Endothelial cell of umbilical vein (primary cell): ENCODE measurements around the gene VTI1A. TPM values are rescaled to one million over a fixed set of nuclear protein-coding genes. Genes with fewer than 3 reads are reported as not detected.

ENCODE experiments used
- microRNA-seq: library from miRNA; unstranded; fragments of <30 nt; microRNA quantifications from one replicate; pipeline ENCODE4 v1.2.0, GENCODE V29; 2021; ENCODE audit warnings: borderline number of aligned reads, borderline replicate concordance
- polyA plus RNA-seq, 4 experiments: library from polyadenylated mRNA; depleted of rRNA in 3 of 4; stranded (reverse) in 3 of 4; unstranded in 1 of 4; fragments of >200 nt; gene quantifications; 2 replicates each; pipeline versions ENCODE4 v1.2.1 to v1.2.3, GENCODE V29; 2011 to 2012; ENCODE audit warnings: missing spikeins in 1 of 4
- small RNA-seq: library from RNA; depleted of rRNA; stranded (forward); fragments of <200 nt; gene quantifications from one replicate; pipeline ENCODE3, GENCODE V24; 2012; ENCODE audit warnings: low replicate concordance, low read depth; ENCODE audit not compliant: insufficient read depth, insufficient read length
- total RNA-seq: library from RNA; stranded (reverse); gene quantifications from 2 replicates; pipeline ENCODE4 v1.2.3, GENCODE V29; 2021

Gene VTI1A
- total and polyA plus RNA-seq, 2 donors (not counting 3 experiments of a cell fraction or from before 2014, with no cell fraction given) = 10.8 to 35.6 TPM

Small RNA genes within 50 kb of the gene (microRNA-seq; reads per million reads assigned to microRNA genes)
- not detected for gene MIR4295

Small RNA genes within 50 kb of the gene (small RNA-seq; reads per million reads assigned to genes)
- gene AC022018.1 (not detected), gene MIR4295 (not detected)

Other genes starting within 250 kb of the VTI1A start
- gene TECTB, start 163.8 kb upstream of the VTI1A start, total RNA-seq = not detected in 2 replicates
- gene TECTB, start 163.8 kb upstream of the VTI1A start, polyA plus RNA-seq = not detected in 2 replicates
- 0.76 and 2.1 TPM in 2 replicates for gene ACSL5, start 73.1 kb upstream of the VTI1A start, total RNA-seq
- gene ACSL5, start 73.1 kb upstream of the VTI1A start, polyA plus RNA-seq = 1.4 and 1.5 TPM in 2 replicates
- 41.9 and 42.1 TPM in 2 replicates for gene ZDHHC6, start 301 bp upstream of the VTI1A start, total RNA-seq
- 18.0 and 21.6 TPM in 2 replicates for gene ZDHHC6, start 301 bp upstream of the VTI1A start, polyA plus RNA-seq